Measurements from ENCODE around the gene CFTR.
"Not testable (repeated sequence)": the region's sequence is repeated elsewhere in the genome, so short reads cannot be mapped to it uniquely, and the experiment has no call there.

The CFTR gene

GRCh38 chr7:117502331-117502730, 22.5 kb downstream of the CFTR start:
- no peak for DNase-seq (ENCODE audit: low read depth)

- DNase-seq (ENCODE audit: low read depth): no peak
Measured at GRCh38 chr7:117505238-117505637, 25.4 kb downstream of the CFTR start.

GRCh38 chr7:117508676-117509075, 28.9 kb downstream of the CFTR start:
- DNase-seq (ENCODE audit: low read depth): no peak

DNA sequence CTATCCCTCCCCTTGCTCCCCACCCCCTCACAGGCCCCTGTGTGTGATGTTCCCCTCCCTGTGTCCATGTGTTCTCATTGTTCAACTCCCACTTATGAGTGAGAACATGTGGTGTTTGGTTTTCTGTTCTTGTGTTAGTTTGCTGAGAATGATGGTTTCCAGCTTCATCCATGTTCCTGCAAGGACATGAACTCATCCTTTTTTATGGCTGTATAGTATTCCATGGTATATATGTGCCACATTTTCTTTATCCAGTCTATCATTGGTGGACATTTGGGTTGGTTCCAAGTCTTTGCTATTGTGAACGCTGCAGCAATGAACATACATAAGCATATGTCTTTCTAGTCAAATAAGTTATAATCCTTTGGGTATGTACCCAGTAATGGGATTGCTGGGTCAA, 37.4 kb downstream of the CFTR start:
- DNase-seq (ENCODE audit: low read depth): not testable (repeated sequence)

- no peak for DNase-seq (ENCODE audit: low read depth)
Measured at GRCh38 chr7:117530390-117530789, 50.6 kb downstream of the CFTR start.

DNA sequence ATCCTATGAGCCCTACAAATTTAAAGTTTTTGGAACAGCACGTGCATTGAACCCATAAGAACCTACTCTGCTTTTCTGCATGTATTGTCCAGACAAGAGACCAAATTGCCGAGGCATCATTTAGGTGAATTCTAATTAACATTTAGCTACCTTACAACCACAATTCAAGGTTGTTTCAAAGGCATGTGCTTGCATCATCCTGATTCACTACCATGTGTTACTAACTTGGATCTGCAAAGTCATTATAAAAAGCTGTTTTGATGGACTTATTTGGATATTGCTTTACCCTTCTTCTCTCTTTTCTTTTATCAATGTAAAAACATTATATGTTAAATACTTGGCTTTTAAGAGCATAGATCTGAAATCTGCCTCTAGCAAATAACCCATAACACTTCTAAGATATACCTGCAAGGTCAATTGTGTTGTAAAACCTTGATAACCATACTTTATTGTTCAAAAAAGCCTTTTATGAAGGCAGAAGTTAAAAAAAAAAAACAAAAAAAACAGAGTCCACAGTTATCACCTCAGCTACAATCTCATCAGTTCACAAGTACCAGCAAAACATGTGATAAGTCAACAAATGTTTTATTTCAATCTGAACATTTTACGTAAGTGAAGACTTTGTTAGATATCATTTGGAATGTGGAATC, 51.9 kb downstream of the CFTR start:
- no peak for DNase-seq (ENCODE audit: low read depth)

DNA sequence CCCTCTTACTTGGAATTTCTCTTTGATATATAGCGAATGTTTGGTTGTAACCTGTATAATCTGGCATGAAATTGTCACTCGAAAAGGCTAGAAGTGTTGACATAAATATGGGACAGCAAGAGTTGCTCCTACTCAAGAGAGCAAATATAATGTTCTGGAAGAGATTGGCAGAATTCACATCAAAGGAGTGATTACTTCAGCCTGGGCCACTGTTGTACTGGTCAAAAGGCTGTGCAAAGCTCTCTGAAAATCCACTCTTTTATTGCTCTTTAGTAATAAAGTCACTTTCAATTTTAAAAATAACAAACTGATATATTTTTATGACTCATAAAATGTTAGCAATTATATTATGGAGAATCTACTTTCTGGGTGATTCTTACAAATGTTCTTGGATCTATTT, 58.2 kb downstream of the CFTR start:
- DNase-seq (ENCODE audit: low read depth): no peak

- no peak for DNase-seq (ENCODE audit: low read depth)
Measured at GRCh38 chr7:117544061-117544460, 64.2 kb downstream of the CFTR start.

GRCh38 chr7:117548035-117548434, 68.2 kb downstream of the CFTR start:
- no peak for DNase-seq (ENCODE audit: low read depth)

DNA sequence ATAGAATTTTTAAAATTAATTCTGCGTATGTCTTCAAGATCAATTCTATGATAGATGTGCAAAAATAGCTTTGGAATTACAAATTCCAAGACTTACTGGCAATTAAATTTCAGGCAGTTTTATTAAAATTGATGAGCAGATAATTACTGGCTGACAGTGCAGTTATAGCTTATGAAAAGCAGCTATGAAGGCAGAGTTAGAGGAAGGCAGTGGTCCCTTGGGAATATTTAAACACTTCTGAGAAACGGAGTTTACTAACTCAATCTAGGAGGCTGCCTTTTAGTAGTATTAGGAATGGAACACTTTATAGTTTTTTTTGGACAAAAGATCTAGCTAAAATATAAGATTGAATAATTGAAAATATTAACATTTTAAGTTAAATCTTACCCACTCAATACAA, 70.8 kb downstream of the CFTR start:
- no peak for DNase-seq (ENCODE audit: low read depth)

DNA sequence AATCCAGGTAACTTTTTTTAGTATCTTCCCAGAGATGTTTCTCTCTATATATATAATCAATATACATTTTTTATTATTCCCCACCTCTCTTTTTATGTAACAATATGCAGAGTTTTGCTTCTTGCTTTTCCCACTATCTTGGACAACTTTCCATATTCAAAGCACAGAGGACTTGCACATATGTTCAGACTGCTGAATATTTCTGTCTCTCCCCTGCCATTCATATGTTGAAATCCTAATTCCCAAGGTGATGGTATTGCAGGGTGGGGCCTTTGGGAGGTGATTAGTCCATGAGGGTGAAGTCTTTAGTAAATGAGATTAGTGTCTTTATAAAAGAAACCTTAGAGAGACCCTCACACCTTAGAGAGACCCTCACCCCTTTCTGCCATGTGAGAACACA, 72.8 kb downstream of the CFTR start:
- DNase-seq (ENCODE audit: low read depth): no peak

DNA sequence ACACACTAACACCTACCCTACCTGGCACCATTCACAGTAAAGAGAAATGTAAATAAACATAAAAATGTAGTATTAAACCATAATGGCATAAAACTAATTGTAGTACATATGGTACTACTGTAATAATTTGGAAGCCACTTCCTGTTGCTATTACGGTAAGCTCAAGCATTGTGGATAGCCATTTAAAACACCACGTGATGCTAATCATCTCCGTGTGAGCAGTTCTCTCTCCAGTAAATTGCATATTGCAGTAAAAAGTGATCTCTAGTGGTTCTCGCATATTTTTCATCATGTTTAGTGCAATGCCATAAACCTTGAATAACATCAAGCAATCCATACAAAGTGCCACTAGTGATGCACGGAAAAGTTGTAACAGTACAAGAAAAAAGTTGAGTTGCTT, 75.4 kb downstream of the CFTR start:
- no peak for DNase-seq (ENCODE audit: low read depth)

DNA sequence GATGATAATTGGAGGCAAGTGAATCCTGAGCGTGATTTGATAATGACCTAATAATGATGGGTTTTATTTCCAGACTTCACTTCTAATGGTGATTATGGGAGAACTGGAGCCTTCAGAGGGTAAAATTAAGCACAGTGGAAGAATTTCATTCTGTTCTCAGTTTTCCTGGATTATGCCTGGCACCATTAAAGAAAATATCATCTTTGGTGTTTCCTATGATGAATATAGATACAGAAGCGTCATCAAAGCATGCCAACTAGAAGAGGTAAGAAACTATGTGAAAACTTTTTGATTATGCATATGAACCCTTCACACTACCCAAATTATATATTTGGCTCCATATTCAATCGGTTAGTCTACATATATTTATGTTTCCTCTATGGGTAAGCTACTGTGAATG, 79.6 kb downstream of the CFTR start:
- DNase-seq (ENCODE audit: low read depth): no peak

GRCh38 chr7:117560030-117560429, 80.2 kb downstream of the CFTR start:
- no peak for DNase-seq (ENCODE audit: low read depth)

GRCh38 chr7:117562759-117563158, 82.9 kb downstream of the CFTR start:
- DNase-seq (ENCODE audit: low read depth): no peak

DNA sequence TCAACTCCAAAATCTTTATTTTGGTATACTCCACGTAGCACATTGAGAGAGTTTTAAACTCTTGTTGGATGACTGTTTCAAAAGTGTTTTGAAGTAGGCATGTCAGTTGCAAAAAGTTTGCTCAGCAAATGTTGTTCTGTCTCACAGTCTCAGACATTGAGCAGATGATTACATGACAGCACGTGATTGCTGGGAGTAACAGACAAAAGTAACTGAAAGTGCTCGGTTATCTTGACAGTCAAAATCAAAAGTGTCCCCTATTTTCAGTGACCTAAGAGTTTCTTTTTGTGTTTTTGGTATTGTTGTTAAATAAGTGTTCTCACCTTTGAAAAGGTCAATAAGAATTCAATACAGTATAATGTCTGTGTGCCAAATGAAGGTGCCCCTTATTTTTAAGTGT, 84.3 kb downstream of the CFTR start:
- no peak for DNase-seq (ENCODE audit: low read depth)

DNA sequence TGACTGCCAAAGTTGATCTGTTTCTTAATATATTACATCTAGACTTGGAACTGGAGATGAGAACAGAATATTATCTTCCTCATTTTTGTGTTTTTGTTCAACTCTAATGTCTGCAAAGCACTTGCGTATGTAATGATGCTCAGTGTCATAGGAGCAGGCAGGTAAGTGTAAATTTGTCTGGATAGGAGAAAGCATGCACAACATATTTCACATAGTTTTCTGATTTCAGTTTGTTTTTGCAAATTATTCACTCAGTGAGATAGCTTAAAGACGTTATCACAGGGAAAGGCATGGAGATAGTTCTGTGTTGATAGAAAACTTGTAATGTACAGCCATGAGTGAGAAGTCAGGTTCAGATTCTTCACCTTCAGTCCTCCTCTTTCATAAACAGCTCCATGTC, 84.8 kb downstream of the CFTR start:
- DNase-seq (ENCODE audit: low read depth): no peak

DNA sequence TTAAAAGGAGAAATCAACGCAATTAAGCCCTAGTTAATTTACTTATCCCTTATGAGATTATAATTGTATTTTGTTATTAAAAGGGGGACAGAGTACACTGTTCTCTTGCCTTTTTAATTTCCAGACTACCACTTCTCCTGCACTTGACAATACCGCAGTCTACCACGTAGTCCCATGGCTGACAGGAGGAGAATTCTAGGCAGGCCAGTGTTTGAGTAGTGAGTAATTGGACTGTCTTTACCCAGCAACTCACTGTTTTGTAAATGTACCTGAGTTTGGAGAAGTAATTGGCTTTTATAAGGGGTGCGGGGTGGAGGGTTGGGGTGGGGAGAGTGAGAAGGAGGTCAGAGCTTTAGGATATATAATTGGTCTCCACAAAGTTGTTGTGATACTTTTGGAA, 85.4 kb downstream of the CFTR start:
- no peak for DNase-seq (ENCODE audit: low read depth)

DNA sequence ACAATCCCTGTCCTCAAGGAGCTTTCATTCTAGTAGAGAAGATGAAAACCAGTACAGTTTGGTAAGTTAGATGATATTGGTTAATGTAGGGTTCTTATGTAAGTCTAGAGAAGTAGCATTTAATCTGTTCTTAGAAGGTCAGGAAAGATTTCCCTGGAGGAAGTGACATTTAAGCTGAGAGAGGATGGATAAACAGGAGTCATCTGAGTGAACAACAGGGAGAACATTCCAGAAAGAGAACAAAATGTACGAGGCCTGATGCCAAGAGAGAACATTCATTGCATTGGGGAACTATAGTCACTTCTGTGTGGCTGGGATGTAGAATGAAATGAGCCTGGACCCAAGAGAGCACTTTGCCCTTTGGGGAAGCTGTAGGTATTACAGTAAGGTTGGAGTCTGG, 88.0 kb downstream of the CFTR start:
- no peak for DNase-seq (ENCODE audit: low read depth)

GRCh38 chr7:117572856-117573620, 93.2 kb downstream of the CFTR start:
- DNase-seq (ENCODE audit: low read depth): no peak

GRCh38 chr7:117581424-117581823, 101.6 kb downstream of the CFTR start:
- no peak for DNase-seq (ENCODE audit: low read depth)

DNA sequence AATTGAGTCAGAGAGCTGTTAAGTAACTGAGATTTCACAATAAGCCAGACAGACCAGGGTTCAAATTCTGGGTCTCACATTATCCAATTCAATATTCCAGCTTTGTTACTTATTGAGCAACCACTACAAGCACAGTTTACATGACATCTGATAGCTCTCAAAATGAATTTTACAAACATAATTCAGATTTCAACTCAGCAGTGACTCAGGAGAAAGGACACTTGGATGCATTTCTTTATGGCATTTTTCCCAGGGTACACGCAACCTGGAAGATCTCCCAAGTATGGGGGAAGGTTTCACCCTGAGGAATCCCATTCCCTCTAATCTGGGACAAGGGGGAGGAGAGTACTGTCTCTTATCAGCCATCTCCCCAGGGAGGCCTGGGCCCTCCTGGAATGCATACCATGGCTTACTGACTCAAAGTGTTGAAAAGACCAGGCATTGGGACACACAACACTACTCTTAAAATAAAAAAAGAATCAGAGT, 102.4 kb downstream of the CFTR start:
- DNase-seq (ENCODE audit: low read depth): no peak

DNA sequence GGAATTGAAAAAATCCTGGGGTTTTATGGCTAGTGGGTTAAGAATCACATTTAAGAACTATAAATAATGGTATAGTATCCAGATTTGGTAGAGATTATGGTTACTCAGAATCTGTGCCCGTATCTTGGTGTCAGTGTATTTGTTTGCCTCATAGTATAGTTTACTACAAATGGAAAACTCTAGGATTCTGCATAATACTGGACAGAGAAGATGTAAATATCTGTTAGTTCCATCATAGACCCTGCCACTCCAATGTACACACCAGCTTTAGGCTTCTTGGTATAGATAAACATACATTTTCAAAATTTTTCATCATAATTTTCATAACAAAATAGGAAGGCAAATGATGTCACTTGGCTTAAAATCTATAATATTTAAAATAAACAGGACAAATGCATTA, 108.1 kb downstream of the CFTR start:
- DNase-seq (ENCODE audit: low read depth): no peak

GRCh38 chr7:117588352-117588794, 108.5 kb downstream of the CFTR start:
- no peak for DNase-seq (ENCODE audit: low read depth)
